Liver (tissue), 3 donors: ENCODE data around the gene TIMM17B.

Experiments used
- CTCF ChIP-seq: fragments of 150-350 bp; IDR thresholded peaks from 2 replicates; pipeline ENCODE4 v1.5.1; 2017; ENCODE audit warnings: improper control_type of control experiment, low read depth, low read length; ENCODE audit not compliant: missing input control
- FOXA1 ChIP-seq: IDR thresholded peaks from 2 replicates; pipeline ENCODE4 v1.6.1; 2016; ENCODE audit warnings: antibody characterized with exemption
- NR2F2 ChIP-seq: IDR thresholded peaks from 2 replicates; pipeline ENCODE4 v1.6.1; 2016; ENCODE audit warnings: antibody characterized with exemption
- REST ChIP-seq: IDR thresholded peaks from 2 replicates; pipeline ENCODE4 v1.6.1; 2016; ENCODE audit warnings: antibody characterized with exemption, mild to moderate bottlenecking
- TAF1 ChIP-seq: conservative IDR thresholded peaks from 2 replicates; pipeline ENCODE4 v1.6.1; 2016; ENCODE audit warnings: antibody characterized with exemption, mild to moderate bottlenecking
- donor health status: healthy.
- donor health status: healthy.

DNA sequence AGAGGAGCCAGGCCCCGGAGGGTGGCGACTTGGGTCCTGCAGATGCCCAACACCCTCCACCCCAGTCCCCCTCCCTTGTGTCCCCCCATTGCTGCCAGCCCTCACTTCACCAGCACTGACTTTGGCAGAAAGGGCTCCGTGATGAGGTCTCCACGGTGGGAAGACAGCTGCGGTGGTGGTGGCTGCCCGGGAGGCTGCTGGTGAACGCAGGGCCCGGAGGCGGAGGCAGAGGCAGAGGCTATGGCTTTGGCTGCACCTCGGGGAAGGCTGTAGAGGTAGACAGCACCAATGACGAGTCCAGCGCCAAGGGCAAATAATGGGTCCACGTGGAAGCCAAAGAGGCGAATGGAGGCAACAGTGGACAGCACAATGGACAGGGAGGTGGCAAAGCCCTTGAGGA lies 7.1 kb upstream of the TIMM17B start:
- no peak for TF ChIP-seq CTCF
- no peak for TF ChIP-seq FOXA1
- TF ChIP-seq REST = no peak
- no peak for TF ChIP-seq TAF1
- no peak for TF ChIP-seq NR2F2
